HL-60/S4 treated with phorbol 12-myristate 13-acetate at 8.2 ng/mL for 4 days and 3 days (cell line): ENCODE results near the gene TRAPPC2L.

Source experiments
- in situ Hi-C: fragments of 300-500 bp; cut with MboI; formaldehyde crosslinking; loops from 2 replicates; pipeline ENCODE4 v1.15.0; 2022; ENCODE audit warnings: low sequenced_read_pairs

The TRAPPC2L gene

GRCh38 chr16:88857728-88858339 is 907 bp downstream of the TRAPPC2L start:
- in situ Hi-C loops: no loop called here

- in situ Hi-C loops: no loop called here
These were observed 2.6 kb downstream of the TRAPPC2L start for GRCh38 chr16:88859381-88860091.

GRCh38 chr16:88861359-88861758 is 4.4 kb downstream of the TRAPPC2L start:
- in situ Hi-C loops: no loop called here

GRCh38 chr16:88862968-88863367 is 6.0 kb downstream of the TRAPPC2L start:
- in situ Hi-C loops: no loop called here

- in situ Hi-C loops: no loop called here
These were observed 6.5 kb downstream of the TRAPPC2L start for GRCh38 chr16:88863426-88863825.

GRCh38 chr16:88864099-88864498 is 7.2 kb downstream of the TRAPPC2L start:
- in situ Hi-C loops: no loop called here

- in situ Hi-C loops: no loop called here
These were observed 7.6 kb downstream of the TRAPPC2L start for GRCh38 chr16:88864521-88864920.

- in situ Hi-C loops: no loop called here
These were observed 8.4 kb downstream of the TRAPPC2L start for GRCh38 chr16:88865310-88865709.

GRCh38 chr16:88865742-88866141 is 8.8 kb downstream of the TRAPPC2L start:
- in situ Hi-C loops: no loop called here

- in situ Hi-C loops: no loop called here
These were observed 9.4 kb downstream of the TRAPPC2L start, which contains the start of gene PABPN1L for GRCh38 chr16:88866151-88866920. Gene PABPN1L, minus strand, starts transcription at chr16:88866660. Its CDS starts 54 bp downstream, at chr16:88866606.

- in situ Hi-C loops: no loop called here
These were observed 10.8 kb downstream of the TRAPPC2L start for GRCh38 chr16:88867581-88868246.

- in situ Hi-C loops: no loop called here
These were observed 12.2 kb downstream of the TRAPPC2L start for GRCh38 chr16:88868974-88869672.

GRCh38 chr16:88869673-88869980 is 12.7 kb downstream of the TRAPPC2L start:
- in situ Hi-C loops: no loop called here

GRCh38 chr16:88870608-88871348 is 13.9 kb downstream of the TRAPPC2L start:
- in situ Hi-C loops: no loop called here

GRCh38 chr16:88871349-88871702 is 14.4 kb downstream of the TRAPPC2L start:
- in situ Hi-C loops: no loop called here

- in situ Hi-C loops: no loop called here
These were observed 14.9 kb downstream of the TRAPPC2L start for GRCh38 chr16:88871730-88872416.

GRCh38 chr16:88872650-88873331 is 15.9 kb downstream of the TRAPPC2L start:
- in situ Hi-C loops: no loop called here

GRCh38 chr16:88874938-88875599 is 18.1 kb downstream of the TRAPPC2L start:
- in situ Hi-C loops: no loop called here
